GM19395 (cell line): ENCODE measurements around the gene DDX39B.
A peak's percentile ranks its signal among the peaks of the same experiment; 100 is the strongest.
"Not testable (repeated sequence)": the region's sequence is repeated elsewhere in the genome, so short reads cannot be mapped to it uniquely, and the experiment has no call there.

Experiments used
- ATAC-seq: cut with Tn5 transposase; IDR thresholded peaks from one replicate; pipeline ENCODE4 v1.9.1; 2021; ENCODE audit warnings: mild to moderate bottlenecking, moderate library complexity; ENCODE audit not compliant: unreplicated experiment

The DDX39B gene

GRCh38 chr6:31575952-31576685, 34.3 kb upstream of the DDX39B start:
- ATAC-seq: no peak

GRCh38 chr6:31575335-31575901, 33.6 kb upstream of the DDX39B start, which contains the start of gene TNF:
TSS of gene TNF (plus strand) at chr6:31575565. CDS start at chr6:31575742, 177 bp downstream.
- ATAC-seq: no peak

- no peak for ATAC-seq
These were observed 32.6 kb upstream of the DDX39B start for GRCh38 chr6:31574106-31575061.

DNA sequence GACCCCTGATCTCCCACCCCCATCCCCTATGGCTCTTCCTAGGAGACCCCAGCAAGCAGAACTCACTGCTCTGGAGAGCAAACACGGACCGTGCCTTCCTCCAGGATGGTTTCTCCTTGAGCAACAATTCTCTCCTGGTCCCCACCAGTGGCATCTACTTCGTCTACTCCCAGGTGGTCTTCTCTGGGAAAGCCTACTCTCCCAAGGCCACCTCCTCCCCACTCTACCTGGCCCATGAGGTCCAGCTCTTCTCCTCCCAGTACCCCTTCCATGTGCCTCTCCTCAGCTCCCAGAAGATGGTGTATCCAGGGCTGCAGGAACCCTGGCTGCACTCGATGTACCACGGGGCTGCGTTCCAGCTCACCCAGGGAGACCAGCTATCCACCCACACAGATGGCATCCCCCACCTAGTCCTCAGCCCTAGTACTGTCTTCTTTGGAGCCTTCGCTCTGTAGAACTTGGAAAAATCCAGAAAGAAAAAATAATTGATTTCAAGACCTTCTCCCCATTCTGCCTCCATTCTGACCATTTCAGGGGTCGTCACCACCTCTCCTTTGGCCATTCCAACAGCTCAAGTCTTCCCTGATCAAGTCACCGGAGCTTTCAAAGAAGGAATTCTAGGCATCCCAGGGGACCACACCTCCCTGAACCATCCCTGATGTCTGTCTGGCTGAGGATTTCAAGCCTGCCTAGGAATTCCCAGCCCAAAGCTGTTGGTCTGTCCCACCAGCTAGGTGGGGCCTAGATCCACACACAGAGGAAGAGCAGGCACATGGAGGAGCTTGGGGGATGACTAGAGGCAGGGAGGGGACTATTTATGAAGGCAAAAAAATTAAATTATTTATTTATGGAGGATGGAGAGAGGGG, 31.7 kb upstream of the DDX39B start:
- ATAC-seq: no peak

DNA sequence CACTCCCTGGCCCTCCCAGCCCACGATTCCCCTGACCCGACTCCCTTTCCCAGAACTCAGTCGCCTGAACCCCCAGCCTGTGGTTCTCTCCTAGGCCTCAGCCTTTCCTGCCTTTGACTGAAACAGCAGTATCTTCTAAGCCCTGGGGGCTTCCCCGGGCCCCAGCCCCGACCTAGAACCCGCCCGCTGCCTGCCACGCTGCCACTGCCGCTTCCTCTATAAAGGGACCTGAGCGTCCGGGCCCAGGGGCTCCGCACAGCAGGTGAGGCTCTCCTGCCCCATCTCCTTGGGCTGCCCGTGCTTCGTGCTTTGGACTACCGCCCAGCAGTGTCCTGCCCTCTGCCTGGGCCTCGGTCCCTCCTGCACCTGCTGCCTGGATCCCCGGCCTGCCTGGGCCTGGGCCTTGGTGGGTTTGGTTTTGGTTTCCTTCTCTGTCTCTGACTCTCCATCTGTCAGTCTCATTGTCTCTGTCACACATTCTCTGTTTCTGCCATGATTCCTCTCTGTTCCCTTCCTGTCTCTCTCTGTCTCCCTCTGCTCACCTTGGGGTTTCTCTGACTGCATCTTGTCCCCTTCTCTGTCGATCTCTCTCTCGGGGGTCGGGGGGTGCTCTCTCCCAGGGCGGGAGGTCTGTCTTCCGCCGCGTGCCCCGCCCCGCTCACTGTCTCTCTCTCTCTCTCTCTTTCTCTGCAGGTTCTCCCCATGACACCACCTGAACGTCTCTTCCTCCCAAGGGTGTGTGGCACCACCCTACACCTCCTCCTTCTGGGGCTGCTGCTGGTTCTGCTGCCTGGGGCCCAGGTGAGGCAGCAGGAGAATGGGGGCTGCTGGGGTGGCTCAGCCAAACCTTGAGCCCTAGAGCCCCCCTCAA, 30.5 kb upstream of the DDX39B start, which contains the start of gene LTA:
LTA (plus strand) TSS at position 249 of the 871 bp plus-strand sequence; CDS start at position 703, 454 bp downstream.
- peak; percentile 44 for ATAC-seq

DNA sequence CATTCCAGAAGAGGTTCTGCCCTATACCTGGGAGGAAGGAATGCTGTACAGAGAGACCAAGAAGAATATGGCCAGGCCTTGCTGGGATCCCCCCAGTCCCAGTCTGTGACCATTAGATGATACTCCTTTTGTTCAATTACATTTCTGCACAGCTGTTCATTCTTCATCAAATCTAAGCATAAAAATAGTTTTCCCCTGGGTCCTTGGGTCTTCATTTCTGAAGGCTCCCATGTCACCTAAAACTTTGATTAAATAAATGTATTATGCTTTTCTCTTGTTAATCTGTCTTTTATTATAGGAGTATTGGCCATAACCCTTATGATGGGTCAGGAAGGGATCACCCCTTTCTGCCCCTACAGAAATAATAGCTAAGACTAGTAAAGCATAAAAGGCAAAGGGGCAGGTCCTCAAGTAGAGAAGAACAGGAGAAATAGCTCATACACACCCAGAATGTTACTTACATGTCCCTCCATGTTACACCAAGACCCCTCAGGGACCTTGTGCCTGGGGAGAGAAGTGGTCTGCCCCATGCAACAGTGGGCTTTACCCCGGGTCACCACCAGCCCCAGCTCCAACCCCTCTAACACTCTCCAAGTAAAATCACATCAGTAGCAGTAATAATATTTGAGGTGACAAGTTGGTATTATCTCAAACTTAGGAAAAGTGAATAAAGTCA, 28.2 kb upstream of the DDX39B start:
- ATAC-seq: no peak

GRCh38 chr6:31568537-31568961, 26.7 kb upstream of the DDX39B start:
- ATAC-seq: peak; percentile 61

GRCh38 chr6:31567531-31568370, 25.9 kb upstream of the DDX39B start:
- ATAC-seq: no peak

- no peak for ATAC-seq
These were observed 18.9 kb upstream of the DDX39B start for GRCh38 chr6:31560697-31561058.

DNA sequence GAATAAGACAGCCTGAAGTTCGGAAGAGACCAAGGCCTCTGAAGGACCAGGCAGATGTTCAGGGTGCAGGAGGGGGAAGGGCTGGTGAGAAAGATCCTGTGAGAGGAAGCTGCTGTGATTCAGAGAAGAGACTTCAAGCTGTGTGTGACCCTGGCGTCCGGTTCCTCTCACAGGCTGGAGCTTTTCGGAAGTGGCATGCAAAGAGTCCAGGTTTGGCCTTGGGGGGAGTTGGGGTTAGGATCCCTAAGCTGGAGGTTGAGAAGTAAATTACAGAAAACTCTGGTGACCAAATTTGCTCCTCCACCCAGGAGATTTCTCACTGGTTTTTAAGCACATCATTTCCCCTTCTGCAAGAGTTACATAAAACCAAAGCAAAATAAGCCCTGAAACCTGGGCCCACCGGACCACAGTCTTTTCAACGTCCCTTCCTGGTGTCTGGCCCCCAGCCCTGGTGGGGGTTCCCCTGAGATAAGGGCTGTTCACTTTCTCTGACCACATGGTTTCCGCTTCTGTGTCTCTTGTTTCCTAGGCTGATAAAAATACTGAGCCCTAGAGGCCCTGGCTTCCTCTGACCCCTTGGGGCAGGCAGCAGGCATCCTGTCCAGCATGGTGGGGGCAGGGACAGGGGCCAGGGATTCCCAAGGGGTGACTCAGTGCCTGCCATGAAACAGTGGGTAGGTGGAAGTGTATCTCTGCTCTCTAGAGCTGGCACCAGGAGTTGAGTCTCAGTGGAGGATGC, 18.3 kb upstream of the DDX39B start:
- peak; percentile 66 for ATAC-seq

- ATAC-seq: no peak
These were observed 17.8 kb upstream of the DDX39B start for GRCh38 chr6:31559606-31559957.

- ATAC-seq: no peak
These were observed 17.1 kb upstream of the DDX39B start for GRCh38 chr6:31558631-31559500.

DNA sequence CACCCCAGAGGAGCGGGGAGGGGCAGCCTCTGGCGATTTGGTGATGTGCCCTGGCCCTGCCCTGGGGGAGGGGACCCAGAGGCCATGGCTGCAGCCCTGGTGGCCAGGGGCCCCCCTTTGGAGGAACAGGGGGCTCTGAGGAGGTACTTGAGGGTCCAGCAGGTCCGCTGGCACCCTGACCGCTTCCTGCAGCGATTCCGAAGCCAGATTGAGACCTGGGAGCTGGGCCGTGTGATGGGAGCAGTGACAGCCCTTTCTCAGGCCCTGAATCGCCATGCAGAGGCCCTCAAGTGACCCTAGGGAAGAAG, 16.5 kb upstream of the DDX39B start:
- no peak for ATAC-seq

- ATAC-seq: no peak
These were observed 15.9 kb upstream of the DDX39B start for GRCh38 chr6:31557443-31558317.

- no peak for ATAC-seq
These were observed 14.5 kb upstream of the DDX39B start for GRCh38 chr6:31556307-31556706.

DNA sequence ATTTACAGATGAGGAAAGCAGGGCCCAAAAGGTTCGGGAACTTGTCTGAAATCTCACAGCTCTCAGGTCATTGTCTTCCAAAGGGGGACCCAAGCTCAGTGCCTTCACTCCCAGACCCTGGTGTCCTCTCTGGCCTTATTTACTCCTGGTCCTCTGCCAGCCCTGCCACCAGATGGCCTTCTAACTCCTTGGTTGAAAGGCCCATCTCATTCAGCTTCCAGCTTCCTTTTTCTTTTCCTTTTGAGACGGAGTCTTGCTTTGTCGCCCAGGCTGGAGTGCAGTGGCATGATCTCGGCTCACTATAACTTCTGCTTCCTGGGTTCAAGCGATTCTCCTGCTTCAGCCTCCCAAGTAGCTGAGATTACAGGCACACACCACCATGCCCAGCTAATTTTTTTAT, 9.6 kb upstream of the DDX39B start:
- ATAC-seq: not testable (repeated sequence)
